Aorta (tissue), 5 donors: Measurements from ENCODE around the gene MYL10. TPM values are rescaled to one million over a fixed set of nuclear protein-coding genes. Genes with fewer than 3 reads are reported as not detected.

Experiments
- ATAC-seq: fragments of 200-7000 bp; cut with Tn5 transposase; one replicate; pipeline ENCODE4 v1.9.1; 2022; ENCODE audit warnings: moderate library complexity; ENCODE audit not compliant: low FRiP score
- DNase-seq, 2 donors: peaks; one replicate each; pipeline ENCODE4 v3.0.0-alpha.2; 2020
- H3K27ac ChIP-seq, 2 donors: one replicate each; pipeline ENCODE4 v1.5.1; 2013; ENCODE audit warnings: low read length in 2 of 2, mild to moderate bottlenecking in 2 of 2, moderate library complexity in 2 of 2, control low read depth in 1 of 2, inconsistent platforms in 1 of 2, low read depth in 1 of 2
- H3K27me3 ChIP-seq, 2 donors: one replicate each; pipeline ENCODE4 v1.6.1; 2013; ENCODE audit warnings: control low read depth in 1 of 2, low read length in 1 of 2, mild to moderate bottlenecking in 1 of 2, moderate library complexity in 1 of 2; ENCODE audit not compliant: insufficient read depth in 2 of 2, control insufficient read depth in 1 of 2
- H3K36me3 ChIP-seq, 2 donors: one replicate each; pipeline ENCODE4 v1.6.1; 2013; ENCODE audit warnings: control low read depth in 1 of 2, low read length in 1 of 2, mild to moderate bottlenecking in 1 of 2; ENCODE audit not compliant: insufficient read depth in 2 of 2, control insufficient read depth in 1 of 2
- H3K4me1 ChIP-seq, 2 donors: one replicate each; pipeline ENCODE4 v1.6.1; 2013; ENCODE audit warnings: low read length in 2 of 2, control low read depth in 1 of 2, mild to moderate bottlenecking in 1 of 2, moderate library complexity in 1 of 2; ENCODE audit not compliant: insufficient read depth in 2 of 2, control insufficient read depth in 1 of 2
- H3K4me3 ChIP-seq, 2 donors: one replicate each; pipeline ENCODE4 v1.5.1; 2013; ENCODE audit warnings: low read length in 2 of 2, control low read depth in 1 of 2, mild to moderate bottlenecking in 1 of 2
- H3K9me3 ChIP-seq: one replicate; pipeline ENCODE4 v1.6.1; 2013; ENCODE audit warnings: mild to moderate bottlenecking, low read length; ENCODE audit not compliant: control insufficient read depth
- WGBS, 2 donors: extraction: QIAGEN DNeasy Blood & Tissue Kit; methylation state at CpG; one replicate each; pipeline ENCODE4 v1.1.7; 2013; 5-methylcytosine and 5-hydroxymethylcytosine counted together
- intact Hi-C, 2 donors: fragments of 100-400 bp; cut with DNase I; formaldehyde crosslinking; loops; one replicate each; pipeline versions ENCODE4 v1.14.2 to v1.15.0; 2022
- polyA plus RNA-seq, 2 donors: library from polyadenylated mRNA; stranded (reverse); fragments of 200-250 nt; gene quantifications; one replicate each; pipeline ENCODE4 v1.2.3, GENCODE V29; 2013
- total RNA-seq, 2 donors: library from RNA; stranded (reverse); fragmentation: NEBNext Ultra II Directional; extraction: Animal tissue kit (Norgen Biotek cat#: 25700); gene quantifications; one replicate each; pipeline ENCODE4 v1.2.1, GENCODE V29; 2021
- donor health status: healthy with polysubstance abuse.
- donor health status: Bipolar disorder and iron deficiency.
- donor health status: DM: no; HTN: no; CAD: no.
- donor health status: DM: no; HTN: no; CAD: no.
- donor health status: DM: yes; HTN: yes; CAD: no.

Gene MYL10
- total and polyA plus RNA-seq, 4 donors: not detected

GRCh38 chr7:101598986-101599771, 29.9 kb downstream of the MYL10 start:
- H3K27ac ChIP-seq: no peak overlapping the region
- H3K27me3 ChIP-seq: no peaks in the 10 kb centered on the region
- H3K36me3 ChIP-seq: no peaks in the 10 kb centered on the region
- H3K9me3 ChIP-seq: peaks cover 2% of the 10 kb centered on the region
- H3K4me3 ChIP-seq: no peak overlapping the region
- H3K4me1 ChIP-seq: no peaks in the 10 kb centered on the region
- peak; percentile 24 for ATAC-seq
- intact Hi-C loops: no loop called here
- DNase-seq: peak in 1 of 2 donors; percentile 72
- 81 to 89% methylated on average over 16 of the region's 16 CpGs for WGBS, 2 donors

DNA sequence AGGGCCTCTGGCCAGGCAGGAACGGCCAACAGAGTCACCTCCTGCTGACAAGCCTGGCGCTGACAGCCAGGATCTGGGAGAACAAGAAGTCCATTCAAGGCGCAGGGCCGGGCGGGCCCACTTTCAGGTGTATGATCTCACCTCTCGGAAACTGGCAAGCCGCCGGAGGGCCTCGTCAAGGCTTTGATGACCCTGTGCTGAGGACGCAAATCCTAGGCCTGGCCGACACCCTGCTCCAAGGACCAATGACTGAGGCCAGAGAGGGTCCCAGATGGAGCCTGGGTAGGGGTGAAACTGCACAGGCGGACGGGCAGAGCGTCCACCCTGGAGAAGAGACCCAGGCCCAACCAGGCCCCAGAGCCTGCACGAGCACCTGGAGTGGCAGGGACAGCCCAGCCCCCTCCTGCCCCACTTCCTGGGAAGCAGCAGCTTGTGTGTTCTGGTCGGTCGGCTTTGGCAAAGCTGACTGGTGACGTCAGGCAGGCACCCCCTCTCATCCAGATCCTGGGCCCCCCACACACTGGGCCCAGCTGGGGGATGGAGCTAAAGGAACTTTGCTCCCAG, 30.6 kb downstream of the MYL10 start:
- Histone ChIP-seq H3K4me1 (no peaks in the 10 kb centered on the region), H3K4me3 (no peak overlapping the region), H3K36me3 (no peaks in the 10 kb centered on the region), H3K27me3 (no peaks in the 10 kb centered on the region), H3K27ac (no peak overlapping the region), H3K9me3 (peaks cover 2% of the 10 kb centered on the region)
- ATAC-seq: peak; percentile 30
- WGBS, 2 donors: 90 to 95% methylated on average over 18 of the region's 18 CpGs
- peak in 1 of 2 donors; percentile 70 for DNase-seq
- intact Hi-C loops: no loop called here

- Histone ChIP-seq H3K4me3 (no peak overlapping the region), H3K36me3 (no peaks in the 10 kb centered on the region), H3K4me1 (no peaks in the 10 kb centered on the region), H3K9me3 (peaks cover 2% of the 10 kb centered on the region), H3K27me3 (no peaks in the 10 kb centered on the region), H3K27ac (no peak overlapping the region)
- ATAC-seq (no peak), DNase-seq (peak in 1 of 2 donors; percentile 37)
- intact Hi-C loops: no loop called here
- 87 to 91% methylated on average over 6 of the region's 6 CpGs for WGBS, 2 donors
Measured at GRCh38 chr7:101597941-101598340, 31.2 kb downstream of the MYL10 start.

DNA sequence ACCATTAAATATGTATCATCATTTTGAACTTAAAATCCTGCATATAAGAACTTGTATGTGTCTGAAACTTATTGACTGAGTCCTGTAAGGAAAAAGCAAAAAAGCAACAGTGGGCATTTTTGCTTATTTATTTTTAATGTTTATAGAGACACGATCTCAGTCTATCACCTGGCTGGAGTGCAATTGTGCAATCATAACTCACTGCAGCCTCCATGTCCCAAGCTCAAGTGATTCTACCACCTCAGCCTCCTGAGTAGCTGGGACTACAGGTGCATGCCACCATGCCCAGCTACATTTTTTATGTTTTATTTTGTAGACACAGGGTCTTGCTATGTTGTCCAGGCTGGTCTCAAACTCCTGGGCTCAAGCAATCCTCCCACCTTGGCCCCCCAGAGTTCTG, 32.2 kb downstream of the MYL10 start:
- ATAC-seq: no peak
- 66 to 71% methylated on average over 1 of the region's 1 CpG for WGBS, 2 donors
- peaks cover 2% of the 10 kb centered on the region for H3K9me3 ChIP-seq
- peak in 1 of 2 donors; percentile 14 for DNase-seq
- no peaks in the 10 kb centered on the region for H3K36me3 ChIP-seq
- H3K4me1 ChIP-seq: no peaks in the 10 kb centered on the region
- no peak overlapping the region for H3K27ac ChIP-seq
- no peaks in the 10 kb centered on the region for H3K27me3 ChIP-seq
- H3K4me3 ChIP-seq: no peak overlapping the region
- intact Hi-C loops: no loop called here

GRCh38 chr7:101595766-101596537, 33.1 kb downstream of the MYL10 start:
- Histone ChIP-seq H3K27ac (no peak overlapping the region), H3K9me3 (peaks cover 2% of the 10 kb centered on the region), H3K4me1 (no peaks in the 10 kb centered on the region), H3K27me3 (no peaks in the 10 kb centered on the region), H3K36me3 (no peaks in the 10 kb centered on the region), H3K4me3 (no peak overlapping the region)
- intact Hi-C loops: no loop called here
- ATAC-seq (no peak), DNase-seq (no peak)
- 89 to 90% methylated on average over 4 of the region's 4 CpGs for WGBS, 2 donors

GRCh38 chr7:101595246-101595645, 33.9 kb downstream of the MYL10 start:
- Histone ChIP-seq H3K27me3 (no peaks in the 10 kb centered on the region), H3K4me1 (no peaks in the 10 kb centered on the region), H3K9me3 (peaks cover 2% of the 10 kb centered on the region), H3K36me3 (no peaks in the 10 kb centered on the region), H3K4me3 (no peak overlapping the region), H3K27ac (no peak overlapping the region)
- DNase-seq (no peak), ATAC-seq (no peak)
- 95 to 98% methylated on average over 1 of the region's 1 CpG for WGBS, 2 donors
- intact Hi-C loops: no loop called here

- no peak for DNase-seq
- no peak overlapping the region for H3K4me3 ChIP-seq
- no peak for ATAC-seq
- no peaks in the 10 kb centered on the region for H3K4me1 ChIP-seq
- WGBS, 2 donors: 90 to 92% methylated on average over 3 of the region's 3 CpGs
- peaks cover 2% of the 10 kb centered on the region for H3K9me3 ChIP-seq
- no peaks in the 10 kb centered on the region for H3K36me3 ChIP-seq
- intact Hi-C loops: no loop called here
- no peak overlapping the region for H3K27ac ChIP-seq
- no peaks in the 10 kb centered on the region for H3K27me3 ChIP-seq
Measured at GRCh38 chr7:101594790-101595189, 34.3 kb downstream of the MYL10 start.

DNA sequence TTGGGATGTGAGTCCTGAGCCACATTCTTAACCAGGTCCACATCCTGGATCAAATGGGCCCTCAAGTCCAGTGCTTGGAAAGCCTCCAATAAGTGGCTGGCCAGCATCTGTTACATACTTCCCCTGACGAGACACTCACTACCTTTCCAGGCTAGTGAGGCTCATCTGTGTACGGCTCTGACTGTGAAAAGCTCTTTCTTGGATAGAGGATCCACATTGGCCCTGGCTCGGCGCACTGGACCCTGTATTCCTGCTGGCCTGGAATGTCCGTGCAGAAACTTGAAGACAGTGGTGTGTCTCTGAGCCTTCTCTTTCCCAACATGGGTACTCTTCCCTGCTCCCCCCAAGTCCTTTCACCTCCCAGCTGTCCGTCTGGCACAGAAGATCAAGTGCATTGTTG, 35.5 kb downstream of the MYL10 start:
- Histone ChIP-seq H3K4me3 (no peak overlapping the region), H3K36me3 (no peaks in the 10 kb centered on the region), H3K4me1 (no peaks in the 10 kb centered on the region), H3K9me3 (peaks cover 2% of the 10 kb centered on the region), H3K27ac (no peak overlapping the region), H3K27me3 (no peaks in the 10 kb centered on the region)
- intact Hi-C loops: no loop called here
- 90 to 92% methylated on average over 6 of the region's 6 CpGs for WGBS, 2 donors
- no peak for DNase-seq
- no peak for ATAC-seq
